Activated CD8-positive, alpha-beta memory T cell treated with anti-CD3 and anti-CD28 coated beads for 4 hours (primary cell): Measurements from ENCODE around the gene SFMBT2.
"Not testable (repeated sequence)": the region's sequence is repeated elsewhere in the genome, so short reads cannot be mapped to it uniquely, and the experiment has no call there.

Source experiments
- DNase-seq, 2 donors: peaks; one replicate each; pipeline ENCODE4 v3.0.0-alpha.2; 2020; ENCODE audit warnings: low read depth in 2 of 2

Gene SFMBT2

DNA sequence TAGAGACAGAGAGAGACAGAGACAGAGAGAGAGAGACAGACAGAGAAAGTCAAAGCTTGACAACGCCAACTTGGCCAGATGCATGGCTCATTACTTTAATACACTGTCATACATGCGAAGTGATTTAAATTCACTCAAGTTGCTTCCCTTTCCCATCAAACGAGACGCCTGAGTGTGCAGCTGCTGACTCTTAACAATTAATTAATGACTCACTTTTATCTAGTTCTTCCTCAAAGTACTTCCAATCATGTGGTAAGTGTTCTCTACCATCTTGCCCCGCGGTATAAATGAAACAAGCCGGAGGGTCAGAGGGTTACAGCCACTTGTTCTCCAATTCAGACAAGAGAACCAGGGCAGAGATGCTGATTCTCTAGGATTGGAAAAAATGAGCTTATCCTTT lies 90.8 kb downstream of the SFMBT2 start:
- DNase-seq: no peak

DNA sequence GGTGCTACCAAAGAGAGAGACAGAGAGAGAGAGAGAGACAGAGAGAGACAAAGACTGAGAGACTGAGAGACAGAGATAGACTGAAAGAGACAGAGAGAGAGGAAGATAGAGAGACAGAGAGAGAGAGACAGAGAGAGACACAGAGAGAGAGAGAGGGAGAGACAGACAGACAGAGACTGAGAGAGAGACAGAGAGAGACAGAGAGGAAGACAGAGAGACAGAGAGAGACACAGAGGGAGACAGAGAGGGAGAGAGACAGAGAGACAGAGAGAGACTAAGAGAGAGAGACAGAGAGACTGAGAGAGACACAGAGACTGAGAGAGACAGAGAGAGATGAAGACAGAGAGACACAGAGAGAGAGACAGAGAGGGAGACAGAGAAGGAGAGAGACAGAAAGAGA lies 91.2 kb downstream of the SFMBT2 start:
- DNase-seq: no peak

DNA sequence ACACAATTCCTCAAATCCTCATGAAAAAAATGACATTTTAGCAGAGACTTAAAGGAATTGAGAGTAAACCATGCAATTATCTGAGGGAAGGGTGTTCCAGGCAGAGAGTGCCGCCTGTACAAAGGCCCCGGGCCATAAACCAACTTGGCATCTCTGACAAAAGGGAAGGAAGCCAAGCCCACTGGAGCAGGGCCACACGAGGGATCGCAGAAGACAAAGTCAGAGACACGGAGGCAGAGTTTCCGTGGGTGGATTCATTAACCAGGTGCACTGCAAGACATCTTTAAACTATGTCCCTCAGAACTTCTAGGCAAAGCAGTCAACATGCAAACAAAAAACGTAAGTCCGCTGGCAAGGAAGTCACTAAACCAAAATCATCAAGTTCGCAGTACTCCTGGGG lies 92.0 kb downstream of the SFMBT2 start:
- no peak for DNase-seq

- no peak for DNase-seq
Measured at GRCh38 chr10:7317786-7318446, 92.9 kb downstream of the SFMBT2 start.

- no peak for DNase-seq
Measured at GRCh38 chr10:7316839-7317238, 94.0 kb downstream of the SFMBT2 start.

DNA sequence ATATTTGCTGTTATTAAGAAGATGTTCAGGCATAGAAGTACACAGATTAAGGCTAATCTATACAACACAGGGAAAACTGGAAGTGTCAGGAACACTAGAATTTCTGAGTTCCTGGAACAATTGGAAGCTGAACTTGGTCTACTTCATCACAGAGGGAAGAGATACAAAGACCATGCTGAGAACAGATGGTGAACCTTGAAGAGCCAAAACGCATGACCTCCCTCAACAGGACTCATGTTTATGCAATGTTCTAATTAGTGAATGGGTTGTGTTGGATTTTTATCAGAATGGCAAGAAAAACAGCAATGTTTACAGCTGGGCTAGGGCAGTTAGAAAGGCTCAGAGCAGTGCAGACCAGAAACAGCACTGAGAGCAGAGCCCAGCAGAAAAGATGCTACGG lies 94.9 kb downstream of the SFMBT2 start:
- no peak for DNase-seq

DNA sequence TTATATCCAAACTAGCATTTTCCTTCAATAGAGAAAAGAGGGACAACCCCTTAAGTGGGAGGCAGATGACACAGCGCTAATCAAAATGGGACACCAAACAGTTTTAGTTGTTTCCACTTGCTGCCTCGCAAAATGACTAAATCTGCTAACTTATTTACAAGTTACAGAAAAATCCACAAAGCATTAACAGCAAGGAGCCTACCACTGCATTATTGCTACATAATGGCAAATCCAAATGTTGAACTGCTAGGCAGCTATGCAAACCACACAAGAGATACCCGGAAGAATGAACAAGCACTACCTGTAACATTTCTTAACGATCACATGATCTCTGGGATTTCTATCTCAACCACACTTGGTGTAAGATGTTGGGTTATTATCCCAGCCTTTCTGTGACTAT lies 96.7 kb downstream of the SFMBT2 start:
- no peak for DNase-seq

- DNase-seq: no peak
Measured at GRCh38 chr10:7312488-7312857, 98.4 kb downstream of the SFMBT2 start.

- not testable (repeated sequence) for DNase-seq
Measured at GRCh38 chr10:7311850-7312487, 98.9 kb downstream of the SFMBT2 start.

DNA sequence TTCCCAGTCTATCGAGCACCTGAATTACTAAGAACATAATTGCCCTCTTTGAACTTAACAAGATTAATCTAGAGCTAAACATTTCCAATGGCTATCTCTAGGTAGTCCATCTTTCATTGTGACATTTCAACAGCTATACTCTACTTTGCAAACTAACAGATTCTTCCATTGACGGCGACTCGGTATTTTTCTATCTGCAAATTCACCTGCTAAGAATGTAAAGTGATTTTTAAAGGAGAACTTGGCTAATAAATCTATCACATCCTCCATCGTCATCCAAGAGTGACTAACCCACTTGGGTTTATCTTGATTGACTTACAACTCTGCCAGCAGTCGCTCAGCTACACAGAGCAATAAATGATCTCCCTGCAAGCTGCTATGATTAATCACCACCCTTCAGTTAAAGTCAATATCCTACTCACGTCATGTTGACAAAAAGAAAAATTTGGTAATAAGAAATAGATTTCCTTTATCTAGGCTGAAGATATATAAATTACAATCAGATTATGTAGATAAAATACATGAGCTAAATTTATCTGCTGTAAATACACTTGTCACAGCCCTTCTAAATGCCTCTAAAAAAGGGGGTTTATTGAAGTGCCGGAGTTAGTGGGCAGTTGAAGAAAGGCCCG lies 99.5 kb downstream of the SFMBT2 start:
- DNase-seq: no peak

DNA sequence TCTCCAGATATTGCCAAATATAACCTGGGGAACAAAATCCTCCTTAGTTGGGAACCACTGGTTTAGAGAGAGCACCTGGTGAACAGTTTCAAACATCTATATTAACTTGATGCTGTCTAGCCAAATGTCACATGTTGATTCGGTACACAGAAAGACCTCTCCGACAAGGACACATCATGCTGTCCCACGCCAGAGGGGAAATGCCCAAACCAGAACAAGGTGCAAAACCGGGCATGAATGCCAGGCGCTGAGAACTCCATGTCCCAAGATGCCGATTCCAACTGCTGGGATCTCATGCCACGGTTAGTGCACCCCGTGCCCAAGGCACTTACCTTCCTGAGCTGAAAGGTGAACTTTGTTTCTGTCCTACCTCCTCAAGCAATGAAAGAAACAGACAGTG lies 100.8 kb downstream of the SFMBT2 start:
- DNase-seq: no peak

GRCh38 chr10:7308826-7309225 lies 102.0 kb downstream of the SFMBT2 start:
- DNase-seq: no peak

DNA sequence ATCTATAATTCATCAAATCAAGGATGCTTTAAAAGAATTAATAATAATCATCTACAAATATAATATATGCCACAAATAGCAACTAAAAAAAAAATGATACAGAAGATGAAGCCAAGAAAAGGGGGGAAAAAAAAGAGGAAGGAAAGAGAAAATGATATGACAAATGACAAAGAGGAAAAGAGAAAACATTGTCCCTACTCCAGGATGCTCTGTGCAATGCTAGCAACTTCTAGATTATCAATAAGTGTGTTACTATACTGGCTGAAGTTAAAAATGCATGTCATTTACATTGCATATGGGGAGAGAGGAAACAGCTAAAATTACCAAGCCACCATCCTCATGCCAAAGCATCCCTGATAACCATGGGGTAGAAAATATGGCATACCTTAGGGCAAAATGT lies 104.2 kb downstream of the SFMBT2 start:
- DNase-seq: no peak

DNA sequence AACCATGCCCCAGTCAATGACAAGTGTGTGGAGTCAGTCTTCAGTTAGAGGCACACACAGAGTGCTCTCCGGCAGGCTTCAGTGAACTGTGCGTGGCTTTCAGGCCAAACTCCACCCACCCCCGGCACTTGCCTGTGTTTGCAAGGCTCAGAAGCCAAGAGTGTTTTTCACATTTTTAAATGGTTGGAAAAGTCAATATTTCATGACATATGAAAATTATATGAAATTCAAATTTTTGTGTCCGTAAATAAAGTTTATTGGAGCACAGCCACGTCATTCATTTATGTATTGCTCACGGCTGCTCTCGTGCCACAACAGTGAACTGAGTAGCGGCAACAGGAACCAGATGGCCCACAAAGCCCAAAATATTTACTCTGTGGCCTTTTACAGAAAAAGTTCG lies 104.7 kb downstream of the SFMBT2 start:
- no peak for DNase-seq

GRCh38 chr10:7305053-7305452 lies 105.8 kb downstream of the SFMBT2 start:
- DNase-seq: no peak

GRCh38 chr10:7304110-7304509 lies 106.7 kb downstream of the SFMBT2 start:
- no peak for DNase-seq

DNA sequence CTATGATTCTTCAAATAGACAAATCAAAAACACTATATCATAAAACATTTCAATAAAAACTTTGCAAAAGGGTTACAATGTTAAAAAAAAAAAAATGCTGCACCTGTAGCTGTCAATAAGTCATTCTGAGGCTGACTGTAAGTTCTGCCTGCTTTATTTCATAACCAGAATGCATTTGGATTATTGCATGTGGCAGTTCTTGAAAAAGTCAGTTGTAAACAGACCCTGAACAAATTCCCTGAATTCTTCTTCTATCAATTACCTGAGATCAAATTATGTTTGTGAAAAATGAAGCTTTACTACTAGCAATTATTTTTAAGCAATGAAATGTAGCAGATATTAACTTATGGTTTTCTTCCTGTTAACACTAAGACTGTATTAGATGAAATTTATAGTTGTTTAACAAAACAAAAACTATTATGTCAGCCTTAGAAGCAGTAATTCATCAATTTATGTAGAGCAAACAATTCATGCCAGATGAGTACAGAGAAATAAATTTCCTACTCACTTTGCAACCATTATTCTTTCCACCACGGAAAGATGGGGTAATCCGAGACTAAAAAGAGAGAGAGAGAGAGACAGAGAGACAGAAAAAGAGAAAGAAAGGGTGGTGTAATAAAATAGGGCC lies 107.8 kb downstream of the SFMBT2 start:
- DNase-seq: no peak

GRCh38 chr10:7302392-7302906 lies 108.4 kb downstream of the SFMBT2 start:
- no peak for DNase-seq

DNA sequence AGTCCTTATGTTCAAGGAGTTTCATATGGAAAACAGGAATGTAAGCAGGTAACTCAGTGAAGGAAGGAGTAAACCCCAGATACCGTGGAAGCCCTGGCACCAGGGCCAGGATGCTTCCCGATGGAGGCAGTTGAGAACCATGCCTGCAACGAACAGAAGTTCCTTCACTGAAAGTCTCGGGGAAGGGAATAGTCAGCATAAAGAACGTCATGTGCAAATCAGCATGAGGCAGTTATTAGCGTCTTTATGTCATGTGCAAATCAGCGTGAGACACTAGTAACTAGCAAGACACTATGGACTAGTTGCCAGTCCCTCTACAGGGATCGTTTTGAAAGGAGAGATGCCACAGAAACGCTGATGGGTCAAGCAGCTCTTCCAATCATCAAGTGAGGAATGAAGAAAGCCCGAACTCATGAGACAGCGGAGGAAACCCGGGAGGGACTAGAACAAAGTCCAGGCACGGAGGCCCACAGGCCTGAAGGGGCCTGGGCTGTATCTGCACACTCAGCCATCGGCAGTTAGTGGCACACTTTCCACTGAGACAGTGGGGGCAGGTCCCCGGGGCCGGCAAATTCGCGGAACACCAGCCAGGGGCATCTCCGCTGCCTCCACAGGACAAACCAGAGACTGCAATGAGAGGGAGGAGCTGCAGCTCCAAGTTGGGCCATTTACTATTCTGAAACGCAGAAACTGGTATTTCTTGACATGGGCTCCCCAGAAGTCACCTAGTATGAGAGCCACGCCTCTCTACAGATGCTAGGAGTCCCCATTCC lies 109.6 kb downstream of the SFMBT2 start:
- no peak for DNase-seq

- DNase-seq: no peak
Measured at GRCh38 chr10:7300384-7300971, 110.4 kb downstream of the SFMBT2 start.

- DNase-seq: not testable (repeated sequence)
Measured at GRCh38 chr10:7299601-7300325, 111.1 kb downstream of the SFMBT2 start.
